H1 (cell line): Measurements from ENCODE around the gene SNX7. TPM values are rescaled to one million over a fixed set of nuclear protein-coding genes. Genes with fewer than 3 reads are reported as not detected.
A peak's percentile ranks its signal among the peaks of the same experiment; 100 is the strongest.

ENCODE experiments used
- CTCF ChIA-PET: fragments of 300-600 bp; sonication (Branson Sonifier 250); formaldehyde crosslinking; loops from one replicate; lab custom pipeline; 2021; ENCODE audit not compliant: partially characterized antibody; lab: Charles Lee
- POLR2A ChIA-PET: fragments of 300-600 bp; sonication (Branson Sonifier 250); formaldehyde crosslinking; loops from one replicate; lab custom pipeline; 2021; ENCODE audit warnings: inconsistent platforms; ENCODE audit not compliant: partially characterized antibody; lab: Charles Lee
- DNase-seq, 2 experiments: peaks; one replicate each; pipeline versions ENCODE4 v3.0.0 to v3.0.0-alpha.2; 2010 to 2022; ENCODE audit warnings: low spot score in 2 of 2, low read depth in 1 of 2, mixed read lengths in 1 of 2
- FAIRE-seq: peaks from 2 replicates; lab custom pipeline; 2011; peaks lifted over from hg19 to GRCh38; lab: Jason Lieb, UNC
- H2AFZ ChIP-seq: 2 replicates; pipeline ENCODE4 v1.8.1; 2012; ENCODE audit warnings: low read length, inconsistent platforms
- H2AK5ac ChIP-seq: 2 replicates; pipeline ENCODE4 v1.6.1; 2013; ENCODE audit warnings: low read depth, low read length
- H2BK120ac ChIP-seq: replicated peaks from 2 replicates; pipeline ENCODE3; 2013; ENCODE audit warnings: low read depth, low read length, inconsistent platforms
- H2BK12ac ChIP-seq: 2 replicates; pipeline ENCODE4 v1.6.1; 2013; ENCODE audit warnings: low read depth, low read length
- H2BK15ac ChIP-seq: 2 replicates; pipeline ENCODE4 v1.6.1; 2013; ENCODE audit warnings: low read length
- H2BK20ac ChIP-seq: 2 replicates; pipeline ENCODE4 v1.6.1; 2013; ENCODE audit warnings: low read length
- H2BK5ac ChIP-seq: 2 replicates; pipeline ENCODE4 v1.6.1; 2013; ENCODE audit warnings: low read depth, low read length
- H3K14ac ChIP-seq: 2 replicates; pipeline ENCODE4 v1.6.1; 2013; ENCODE audit warnings: inconsistent platforms; ENCODE audit not compliant: insufficient read length
- H3K18ac ChIP-seq: 2 replicates; pipeline ENCODE4 v1.6.1; 2013; ENCODE audit warnings: low read length; ENCODE audit errors: extremely low read depth
- H3K23ac ChIP-seq: 2 replicates; pipeline ENCODE4 v1.6.1; 2013; ENCODE audit warnings: inconsistent platforms; ENCODE audit not compliant: insufficient read length
- H3K23me2 ChIP-seq: 2 replicates; pipeline ENCODE4 v1.6.1; 2013; ENCODE audit warnings: low read depth, low read length
- H3K27ac ChIP-seq: 2 replicates; pipeline ENCODE4 v1.6.1; 2011; ENCODE audit warnings: low read depth, low read length, inconsistent platforms
- H3K27me3 ChIP-seq, 4 experiments: replicated peaks in 1 of 4; 1 replicate in 1 of 4; 2 replicates in 3 of 4; pipeline versions ENCODE4 v1.6.1 to v1.8.1; 2011 to 2013; ENCODE audit warnings: low read length in 3 of 4, mild to moderate bottlenecking in 3 of 4, inconsistent platforms in 2 of 4, mixed read lengths in 2 of 4, moderate library complexity in 1 of 4; ENCODE audit not compliant: control insufficient read depth in 3 of 4, insufficient read depth in 3 of 4; ENCODE audit errors: extremely low read depth in 1 of 4
- H3K36me3 ChIP-seq, 4 experiments: 2 replicates each; pipeline versions ENCODE4 v1.6.1 to v1.8.1; 2011 to 2013; ENCODE audit warnings: mild to moderate bottlenecking in 4 of 4, low read length in 3 of 4, moderate library complexity in 2 of 4, control low read depth in 1 of 4, inconsistent platforms in 1 of 4; ENCODE audit not compliant: insufficient read depth in 4 of 4, control insufficient read depth in 2 of 4
- H3K4ac ChIP-seq: replicated peaks from 2 replicates; pipeline ENCODE3; 2013; ENCODE audit warnings: low read length, low read depth, mixed read lengths, inconsistent platforms; ENCODE audit not compliant: insufficient read length
- H3K4me1 ChIP-seq, 4 experiments: replicated peaks in 1 of 4; 1 replicate in 1 of 4; 2 replicates in 3 of 4; pipeline versions ENCODE4 v1.6.1 to v1.8.1; 2011 to 2013; ENCODE audit warnings: low read length in 3 of 4, inconsistent platforms in 2 of 4, mixed read lengths in 1 of 4; ENCODE audit not compliant: insufficient read depth in 4 of 4, control insufficient read depth in 3 of 4
- H3K4me2 ChIP-seq, 2 experiments: 2 replicates each; pipeline versions ENCODE4 v1.6.1 to v1.8.1; 2011 to 2013; ENCODE audit warnings: low read depth in 2 of 2, low read length in 2 of 2, control low read depth in 1 of 2, inconsistent platforms in 1 of 2, mild to moderate bottlenecking in 1 of 2; ENCODE audit not compliant: insufficient read depth in 1 of 2
- H3K4me3 ChIP-seq, 4 experiments: fragments of 200-600, 300-600 bp in 1 of 4; sonication (generic), shearing (Covaris generic), sonication (Bioruptor Twin) in 1 of 4; 2 replicates each; pipeline versions ENCODE4 v1.5.1 to v1.8.1; 2011 to 2016; ENCODE audit warnings: low read length in 4 of 4, low read depth in 3 of 4, control low read depth in 2 of 4, inconsistent platforms in 2 of 4, mild to moderate bottlenecking in 2 of 4, mixed read lengths in 1 of 4, moderate library complexity in 1 of 4; ENCODE audit not compliant: insufficient read depth in 2 of 4; ENCODE audit errors: extremely low read depth in 1 of 4
- H3K56ac ChIP-seq: replicated peaks from 2 replicates; pipeline ENCODE3; 2013; ENCODE audit warnings: low read depth, mild to moderate bottlenecking, mixed read lengths, low read length, inconsistent platforms; ENCODE audit not compliant: insufficient read length
- H3K79me1 ChIP-seq: 2 replicates; pipeline ENCODE4 v1.6.1; 2013; ENCODE audit warnings: low read depth, low read length, control low read depth
- H3K79me2 ChIP-seq, 2 experiments: 2 replicates each; pipeline versions ENCODE4 v1.6.1 to v1.8.1; 2012 to 2013; ENCODE audit warnings: low read length in 2 of 2, mild to moderate bottlenecking in 2 of 2, inconsistent platforms in 1 of 2; ENCODE audit not compliant: insufficient read depth in 2 of 2, control insufficient read depth in 1 of 2
- H3K9ac ChIP-seq, 4 experiments: replicated peaks in 1 of 4; 1 replicate in 1 of 4; 2 replicates in 3 of 4; pipeline versions ENCODE4 v1.6.1 to v1.8.1; 2011 to 2013; ENCODE audit warnings: low read depth in 3 of 4, low read length in 3 of 4, control low read depth in 2 of 4, mild to moderate bottlenecking in 2 of 4, moderate library complexity in 2 of 4, inconsistent platforms in 1 of 4; ENCODE audit errors: extremely low read depth in 1 of 4
- H3K9me3 ChIP-seq, 2 experiments: 2 replicates each; pipeline versions ENCODE4 v1.6.1 to v1.8.1; 2012 to 2013; ENCODE audit warnings: mild to moderate bottlenecking in 2 of 2, moderate library complexity in 2 of 2, control low read depth in 1 of 2, inconsistent platforms in 1 of 2, low read depth in 1 of 2, low read length in 1 of 2, mixed read lengths in 1 of 2; ENCODE audit not compliant: insufficient read depth in 2 of 2
- H4K20me1 ChIP-seq, 2 experiments: replicated peaks in 1 of 2; 2 replicates each; pipeline versions ENCODE3 to v1.8.1; 2011 to 2013; ENCODE audit warnings: inconsistent platforms in 2 of 2, low read length in 2 of 2, mild to moderate bottlenecking in 1 of 2; ENCODE audit not compliant: insufficient read depth in 2 of 2, control insufficient read depth in 1 of 2
- H4K5ac ChIP-seq: 2 replicates; pipeline ENCODE4 v1.6.1; 2013; ENCODE audit warnings: low read length, low read depth, mixed read lengths, inconsistent platforms; ENCODE audit not compliant: insufficient read length
- H4K8ac ChIP-seq: 2 replicates; pipeline ENCODE4 v1.8.0; 2013; ENCODE audit warnings: mild to moderate bottlenecking, moderate library complexity, low read length, inconsistent platforms; ENCODE audit not compliant: insufficient read depth; ENCODE audit errors: extremely low read depth
- H4K91ac ChIP-seq: replicated peaks from 2 replicates; pipeline ENCODE3; 2013; ENCODE audit warnings: low read length, mixed read lengths, inconsistent platforms; ENCODE audit not compliant: insufficient read length
- RFX5 ChIP-seq: IDR thresholded peaks from 2 replicates; pipeline ENCODE4 v1.6.1; 2011; ENCODE audit warnings: low read depth, low read length, improper control_type of control experiment, borderline replicate concordance
- TBP ChIP-seq: IDR thresholded peaks from 2 replicates; pipeline ENCODE4 v1.6.1; 2011; ENCODE audit warnings: low read depth, low read length, improper control_type of control experiment
- YY1 ChIP-seq: IDR thresholded peaks from 2 replicates; pipeline ENCODE4 v1.6.1; 2011; ENCODE audit warnings: low read depth, mild to moderate bottlenecking, low read length
- WGBS, 2 experiments: shearing (Covaris generic) in 1 of 2; methylation state at CpG; one replicate each; pipeline versions ENCODE4 v1.1.6 to v1.1.7; 2013 to 2015; ENCODE audit warnings: low lambda C conversion rate in 2 of 2, mixed read lengths in 2 of 2, inconsistent platforms in 1 of 2, low coverage in 1 of 2, missing lambda C conversion rate in 1 of 2; ENCODE audit not compliant: insufficient replicate concordance in 2 of 2, insufficient coverage in 1 of 2, insufficient read length in 1 of 2; ENCODE audit errors: extremely low coverage in 1 of 2, missing lambda C conversion rate in 1 of 2; 5-methylcytosine and 5-hydroxymethylcytosine counted together
- polyA plus RNA-seq, 7 experiments: library from polyadenylated mRNA; depleted of rRNA in 3 of 7; stranded (reverse) in 5 of 7; unstranded in 2 of 7; fragments of >200 nt in 5 of 7; fragments of 200-250 nt in 2 of 7; gene quantifications; 1 replicate in 5 of 7; 2 replicates in 1 of 7; 4 replicates in 1 of 7; pipeline versions ENCODE4 v1.2.1 to v1.2.3, GENCODE V29; 2011 to 2013; ENCODE audit warnings: missing spikeins in 2 of 7, mixed read lengths in 2 of 7
- total RNA-seq: library from RNA; stranded (reverse); fragmentation: NEBNext Ultra II Directional; extraction: Animal tissue kit (Norgen Biotek cat#: 25700); gene quantifications from 2 replicates; pipeline ENCODE4 v1.2.1, GENCODE V29; 2021

SNX7 gene
- total and polyA plus RNA-seq, 2 of the 8 experiments (the other 6 are each of a cell fraction or from before 2014, with no cell fraction given) = 9.2 to 23.8 TPM

GRCh38 chr1:98704474-98704873 lies 43.0 kb downstream of the SNX7 start:
- Histone ChIP-seq H4K5ac (no peak overlapping the region), H3K23me2 (no peaks in the 10 kb centered on the region), H3K9ac (no peak overlapping the region), H3K36me3 (no peaks in the 10 kb centered on the region), H3K4me1 (no peaks in the 10 kb centered on the region), H2BK12ac (no peak overlapping the region), H2AK5ac (no peak overlapping the region), H2BK20ac (no peak overlapping the region), H2BK120ac (no peak overlapping the region), H3K9me3 (no peaks in the 10 kb centered on the region), H3K79me1 (no peaks in the 10 kb centered on the region), H3K27ac (no peak overlapping the region), H3K23ac (no peak overlapping the region), H4K20me1 (no peaks in the 10 kb centered on the region), H3K4me2 (no peak overlapping the region), H3K14ac (no peak overlapping the region), H4K91ac (no peak overlapping the region), H3K27me3 (no peaks in the 10 kb centered on the region), H3K4ac (no peak overlapping the region), H2AFZ (no peak overlapping the region), H3K56ac (no peak overlapping the region), H3K18ac (no peak overlapping the region), H3K79me2 (no peaks in the 10 kb centered on the region), H2BK5ac (no peak overlapping the region), H2BK15ac (no peak overlapping the region), H4K8ac (no peak overlapping the region), H3K4me3 (no peak overlapping the region)
- WGBS, 2 experiments = 95% methylated on average over 4 of the region's 4 CpGs; no CpG with 5 or more reads in 1 of the 2 experiments
- CTCF ChIA-PET = no interaction called here
- DNase-seq (no peak), FAIRE-seq (no peak)
- POLR2A ChIA-PET = no interaction called here
- TF ChIP-seq TBP (no peak), RFX5 (peak; percentile 63; the same call in 1 of the 2 replicates), YY1 (peak; percentile 62)
